ENCODE results near the gene NUBP2. TPM values are rescaled to one million over a fixed set of nuclear protein-coding genes. Genes with fewer than 3 reads are reported as not detected.
"Not testable (repeated sequence)": the region's sequence is repeated elsewhere in the genome, so short reads cannot be mapped to it uniquely, and the experiment has no call there.

NUBP2 gene
- total and polyA plus RNA-seq, 2 donors (not counting 1 experiment from before 2014, with no cell fraction given), result 13.5 to 43.6 TPM

GRCh38 chr16:1793578-1794220 lies 10.9 kb downstream of the NUBP2 start, which contains the start of gene IGFALS:
TSS of gene IGFALS (minus strand) at chr16:1793705. CDS start at chr16:1793652, 53 bp downstream.
- Histone ChIP-seq H3K36me3 (ENCODE audit: control insufficient read depth, insufficient read depth, low read length) (peaks cover 5% of the 10 kb centered on the region), H2AFZ (ENCODE audit: low read length) (no peak within 1 kb of the TSS), H3K9ac (ENCODE audit: insufficient read depth, low read length) (no peak within 1 kb of the TSS), H3K4me1 (ENCODE audit: control insufficient read depth, extremely low read depth, insufficient read depth, low read length) (no peaks in the 10 kb centered on the region), H3K79me2 (ENCODE audit: control insufficient read depth, insufficient read depth, low read length) (no peaks in the 10 kb centered on the region), H4K20me1 (ENCODE audit: control insufficient read depth, extremely low read depth, insufficient read depth, low read length) (no peaks in the 10 kb centered on the region), H3K27ac (ENCODE audit: insufficient read depth, low read length) (no peak within 1 kb of the TSS), H3K27me3 (ENCODE audit: control insufficient read depth, insufficient read depth, low read length) (no peaks in the 10 kb centered on the region), H3K9me3 (ENCODE audit: control insufficient read depth, insufficient read depth, low read depth, low read length) (no peaks in the 10 kb centered on the region), H3K4me2 (ENCODE audit: extremely low read depth, insufficient read depth, low read length) (no peak within 1 kb of the TSS), H3K4me3 (replicated peaks in 1 of 4; ENCODE audit: control extremely low read depth in 1 of 4, insufficient read depth in 1 of 4, low read depth in 3 of 4, low read length in 4 of 4) (no peak within 1 kb of the TSS)
- no peak for DNase-seq (ENCODE audit: low read depth in 2 of 2)
- no peak for TF ChIP-seq CTCF (conservative IDR thresholded peaks at IDR 0.05 in 1 of 2, IDR thresholded peaks at IDR 0.05 in 1 of 2; ENCODE audit: low read depth in 1 of 2, low read length in 2 of 2)
- TF ChIP-seq EZH2 (IDR thresholded peaks at IDR 0.05; ENCODE audit: low read length, missing control alignments), result no peak

DNA sequence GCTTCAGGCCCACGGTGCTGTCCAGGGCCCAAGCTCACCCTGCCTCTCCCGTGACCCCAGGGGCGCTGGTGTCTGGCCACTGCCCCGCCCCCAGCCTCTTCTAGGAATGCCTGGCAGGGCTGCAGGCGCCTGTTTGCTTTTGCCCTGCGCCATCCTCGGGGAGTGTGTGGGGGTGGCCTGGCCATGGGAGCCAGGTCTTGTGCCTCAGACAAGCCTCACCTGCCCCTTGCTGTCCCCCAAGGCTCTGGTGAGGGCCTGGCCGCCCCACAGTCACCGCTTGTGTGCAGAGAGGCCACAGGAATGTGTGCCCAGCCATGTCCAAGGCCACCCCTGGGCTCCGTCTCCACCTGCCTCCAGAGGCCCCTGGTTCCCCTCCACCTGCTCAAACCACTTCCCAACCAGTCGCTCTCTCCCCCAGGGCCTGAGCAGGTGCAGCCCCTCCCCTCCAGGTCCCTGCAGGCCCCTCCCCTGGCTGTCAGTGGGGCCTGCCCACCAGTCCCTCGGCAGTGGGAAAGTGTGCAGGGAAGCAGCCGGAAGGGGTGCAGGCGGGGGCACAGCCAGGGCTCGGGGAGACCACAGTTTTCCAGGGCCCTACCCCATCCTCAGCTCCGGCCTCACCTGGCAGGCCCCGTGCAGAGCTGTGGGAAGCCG lies 11.6 kb downstream of the NUBP2 start:
- Histone ChIP-seq H3K27ac (ENCODE audit: insufficient read depth, low read length) (no peak overlapping the region), H3K4me2 (ENCODE audit: extremely low read depth, insufficient read depth, low read length) (no peak overlapping the region), H3K4me3 (replicated peaks in 1 of 4; ENCODE audit: control extremely low read depth in 1 of 4, insufficient read depth in 1 of 4, low read depth in 3 of 4, low read length in 4 of 4) (no peak overlapping the region), H2AFZ (ENCODE audit: low read length) (no peak overlapping the region), H3K79me2 (ENCODE audit: control insufficient read depth, insufficient read depth, low read length) (no peaks in the 10 kb centered on the region), H3K36me3 (ENCODE audit: control insufficient read depth, insufficient read depth, low read length) (peaks cover 5% of the 10 kb centered on the region), H3K4me1 (ENCODE audit: control insufficient read depth, extremely low read depth, insufficient read depth, low read length) (no peaks in the 10 kb centered on the region), H4K20me1 (ENCODE audit: control insufficient read depth, extremely low read depth, insufficient read depth, low read length) (no peaks in the 10 kb centered on the region), H3K9me3 (ENCODE audit: control insufficient read depth, insufficient read depth, low read depth, low read length) (no peaks in the 10 kb centered on the region), H3K9ac (ENCODE audit: insufficient read depth, low read length) (no peak overlapping the region), H3K27me3 (ENCODE audit: control insufficient read depth, insufficient read depth, low read length) (no peaks in the 10 kb centered on the region)
- TF ChIP-seq CTCF (conservative IDR thresholded peaks at IDR 0.05 in 1 of 2, IDR thresholded peaks at IDR 0.05 in 1 of 2; ENCODE audit: low read depth in 1 of 2, low read length in 2 of 2) (no peak), EZH2 (IDR thresholded peaks at IDR 0.05; ENCODE audit: low read length, missing control alignments) (no peak)
- DNase-seq (ENCODE audit: low read depth in 2 of 2), result no peak

DNA sequence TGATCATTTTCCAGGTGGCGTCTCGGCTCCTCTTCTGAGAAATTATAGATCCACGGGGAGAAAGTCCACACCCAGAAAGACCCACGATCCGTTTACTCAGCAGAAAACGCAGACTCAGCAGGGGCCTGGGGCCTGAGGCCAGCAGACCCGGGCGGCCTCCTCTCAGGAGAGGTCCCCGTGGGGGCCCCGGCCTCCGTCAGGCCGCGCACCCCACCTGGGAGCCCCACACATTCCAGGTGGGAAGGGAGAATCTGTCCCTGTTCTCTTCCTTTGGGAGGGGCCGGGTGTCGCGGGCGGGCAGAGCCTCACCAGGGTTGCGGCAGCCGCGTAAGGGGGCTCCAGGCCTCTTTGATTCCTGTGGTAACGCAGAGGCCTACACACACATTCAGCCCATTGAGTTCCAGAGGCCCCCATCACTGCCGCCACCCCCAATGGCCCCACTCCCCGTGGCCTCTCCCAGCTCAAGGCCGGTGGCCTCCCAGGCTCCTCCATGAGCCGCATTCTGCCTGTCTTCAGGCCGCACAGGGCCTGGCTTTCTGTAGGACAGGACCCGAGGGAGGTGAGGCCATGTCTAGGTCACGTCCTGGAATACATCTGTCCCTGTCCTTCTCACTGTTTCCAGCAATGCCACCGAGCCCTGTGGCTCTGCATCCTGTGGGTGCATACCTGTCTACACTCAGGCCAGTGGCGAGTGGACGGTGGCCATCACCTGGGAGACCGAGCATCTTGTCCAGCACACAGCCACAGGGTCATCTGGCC lies 12.3 kb downstream of the NUBP2 start:
- no peak overlapping the region for H2AFZ ChIP-seq (ENCODE audit: low read length)
- no peak for TF ChIP-seq EZH2 (IDR thresholded peaks at IDR 0.05; ENCODE audit: low read length, missing control alignments)

DNA sequence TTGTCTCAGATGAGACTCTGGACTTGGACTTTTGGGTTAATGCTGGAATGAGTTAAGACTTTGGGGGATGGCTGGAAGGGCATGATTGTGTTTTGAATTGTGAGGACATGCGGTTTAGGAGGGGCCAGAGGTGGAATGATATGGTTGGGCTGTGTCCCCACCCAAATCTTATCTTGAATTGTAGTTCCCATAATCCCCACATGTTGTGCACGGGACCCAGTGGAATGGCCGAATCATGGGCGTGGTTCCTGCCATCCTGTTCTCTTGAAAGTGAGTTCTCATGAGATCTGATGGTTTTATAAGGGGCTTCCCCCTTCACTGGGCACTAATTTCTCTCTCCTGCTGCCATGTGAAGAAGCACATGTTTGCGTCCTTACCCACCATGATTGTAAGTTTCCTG lies 16.5 kb downstream of the NUBP2 start:
- H3K79me2 ChIP-seq (ENCODE audit: control insufficient read depth, insufficient read depth, low read length); H2AFZ ChIP-seq (ENCODE audit: low read length); H3K27ac ChIP-seq (ENCODE audit: insufficient read depth, low read length); H4K20me1 ChIP-seq (ENCODE audit: control insufficient read depth, extremely low read depth, insufficient read depth, low read length); H3K4me1 ChIP-seq (ENCODE audit: control insufficient read depth, extremely low read depth, insufficient read depth, low read length); H3K4me2 ChIP-seq (ENCODE audit: extremely low read depth, insufficient read depth, low read length); H3K9ac ChIP-seq (ENCODE audit: insufficient read depth, low read length); H3K27me3 ChIP-seq (ENCODE audit: control insufficient read depth, insufficient read depth, low read length); DNase-seq (ENCODE audit: low read depth in 2 of 2); H3K4me3 ChIP-seq (replicated peaks in 1 of 4; ENCODE audit: control extremely low read depth in 1 of 4, insufficient read depth in 1 of 4, low read depth in 3 of 4, low read length in 4 of 4); H3K9me3 ChIP-seq (ENCODE audit: control insufficient read depth, insufficient read depth, low read depth, low read length); H3K36me3 ChIP-seq (ENCODE audit: control insufficient read depth, insufficient read depth, low read length): not testable (repeated sequence)

More for the DNA sequence above, 12.3 kb downstream of the NUBP2 start:
- DNase-seq (ENCODE audit: low read depth in 2 of 2), result no peak
- no peak overlapping the region for H3K27ac ChIP-seq (ENCODE audit: insufficient read depth, low read length)
- no peak overlapping the region for H3K9ac ChIP-seq (ENCODE audit: insufficient read depth, low read length)
- H4K20me1 ChIP-seq (ENCODE audit: control insufficient read depth, extremely low read depth, insufficient read depth, low read length), result no peaks in the 10 kb centered on the region
- H3K27me3 ChIP-seq (ENCODE audit: control insufficient read depth, insufficient read depth, low read length), result no peaks in the 10 kb centered on the region
- H3K36me3 ChIP-seq (ENCODE audit: control insufficient read depth, insufficient read depth, low read length), result peaks cover 5% of the 10 kb centered on the region
- H3K4me2 ChIP-seq (ENCODE audit: extremely low read depth, insufficient read depth, low read length), result no peak overlapping the region
- H3K9me3 ChIP-seq (ENCODE audit: control insufficient read depth, insufficient read depth, low read depth, low read length), result no peaks in the 10 kb centered on the region
- H3K79me2 ChIP-seq (ENCODE audit: control insufficient read depth, insufficient read depth, low read length), result no peaks in the 10 kb centered on the region
- no peaks in the 10 kb centered on the region for H3K4me1 ChIP-seq (ENCODE audit: control insufficient read depth, extremely low read depth, insufficient read depth, low read length)
- no peak overlapping the region for H3K4me3 ChIP-seq (replicated peaks in 1 of 4; ENCODE audit: control extremely low read depth in 1 of 4, insufficient read depth in 1 of 4, low read depth in 3 of 4, low read length in 4 of 4)

Data from fibroblast of lung (primary cell).